Cardiac fibroblast (primary cell): ENCODE results near the gene CTNNA1.
"Not testable (repeated sequence)": the region's sequence is repeated elsewhere in the genome, so short reads cannot be mapped to it uniquely, and the experiment has no call there.

Source experiments
- DNase-seq, 2 donors: peaks; one replicate each; pipeline versions ENCODE4 v3.0.0 to v3.0.0-alpha.2; 2010; ENCODE audit warnings: low read depth in 2 of 2
- H3K4me3 ChIP-seq, 2 donors: replicated peaks in 1 of 2; 1 replicate in 1 of 2; 2 replicates in 1 of 2; pipeline ENCODE4 v1.5.1; 2011; ENCODE audit warnings: low read depth in 2 of 2, low read length in 2 of 2, mild to moderate bottlenecking in 2 of 2, moderate library complexity in 1 of 2
- CTCF ChIP-seq: IDR thresholded peaks from one replicate; pipeline ENCODE4 v1.5.1; 2011; ENCODE audit warnings: low read depth, mild to moderate bottlenecking, low read length, inconsistent platforms

The CTNNA1 gene

GRCh38 chr5:138918686-138919085, 165.5 kb downstream of the CTNNA1 start:
- DNase-seq: no peak
- TF ChIP-seq CTCF: no peak
- no peak overlapping the region for H3K4me3 ChIP-seq

GRCh38 chr5:138920181-138920580, 167.0 kb downstream of the CTNNA1 start:
- H3K4me3 ChIP-seq: no peak overlapping the region
- no peak for TF ChIP-seq CTCF
- DNase-seq: no peak

GRCh38 chr5:138921362-138921761, 168.1 kb downstream of the CTNNA1 start:
- not testable (repeated sequence) for DNase-seq, H3K4me3 ChIP-seq

GRCh38 chr5:138922494-138922893, 169.3 kb downstream of the CTNNA1 start:
- no peak for TF ChIP-seq CTCF
- H3K4me3 ChIP-seq: no peak overlapping the region
- no peak for DNase-seq

- TF ChIP-seq CTCF: no peak
- H3K4me3 ChIP-seq: no peak overlapping the region
- DNase-seq: peak in 1 of 2 donors; percentile 51
Observed at GRCh38 chr5:138925090-138925635, 171.9 kb downstream of the CTNNA1 start.

- no peak for TF ChIP-seq CTCF
- no peak for DNase-seq
- H3K4me3 ChIP-seq: no peak overlapping the region
Observed at GRCh38 chr5:138926257-138926656, 173.0 kb downstream of the CTNNA1 start.

- no peak for TF ChIP-seq CTCF
- H3K4me3 ChIP-seq: no peak overlapping the region
- no peak for DNase-seq
Observed at GRCh38 chr5:138926688-138927448, 173.6 kb downstream of the CTNNA1 start.
